Effector CD4-positive, alpha-beta T cell (primary cell): ENCODE data around the gene DXO.

Experiments
- DNase-seq: peaks from one replicate; pipeline ENCODE4 v3.0.0-alpha.2; 2020

Gene DXO

DNA sequence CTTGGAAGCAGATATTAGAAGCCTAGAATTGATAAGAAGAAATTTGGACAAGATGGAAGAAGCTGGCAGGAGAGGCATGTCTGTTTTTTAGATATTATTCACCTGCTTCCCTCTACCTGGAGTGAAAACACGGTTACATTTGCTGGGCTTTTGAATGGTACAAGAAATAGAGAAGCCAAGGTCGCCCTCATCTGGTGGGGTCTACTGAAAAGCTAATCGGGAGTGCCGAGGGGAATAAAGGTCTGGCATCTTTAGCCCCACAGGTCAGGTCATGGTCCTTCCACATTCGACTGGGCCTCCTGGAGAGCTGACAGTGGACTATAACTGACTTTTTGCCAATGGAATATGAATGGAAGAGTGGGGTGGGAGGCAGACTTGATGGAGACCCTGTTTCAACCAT lies 49.0 kb downstream of the DXO start:
- DNase-seq, result no peak

DNA sequence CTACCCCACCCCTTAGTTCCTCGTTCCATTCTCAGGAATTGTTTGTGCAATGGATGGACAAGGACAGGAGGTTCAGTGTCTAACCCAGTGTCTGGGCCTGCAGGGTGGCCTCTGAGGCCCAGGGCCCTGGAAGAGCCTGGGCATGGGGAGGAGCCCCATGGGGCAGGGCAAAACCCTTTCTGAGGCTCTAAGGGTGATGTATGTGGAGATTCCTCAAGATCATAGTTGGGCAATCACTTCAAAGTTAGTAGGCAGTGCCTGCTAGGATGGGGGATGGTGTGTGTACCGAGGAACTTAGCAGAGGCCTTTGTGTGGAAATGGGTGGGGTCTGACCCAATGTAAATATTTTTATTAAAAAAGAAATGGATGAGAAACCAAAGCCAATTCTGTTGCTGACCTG lies 51.1 kb downstream of the DXO start:
- no peak for DNase-seq
